DMS153 treated with DMSO at 0.1 percent for 48 hours (cell line): ENCODE measurements around the gene PHF5A.

Source experiments
- DNase-seq: peaks from one replicate; lab custom pipeline; 2025; ENCODE audit not compliant: unreplicated experiment; lab: John Stamatoyannopoulos, UW

The PHF5A gene

DNA sequence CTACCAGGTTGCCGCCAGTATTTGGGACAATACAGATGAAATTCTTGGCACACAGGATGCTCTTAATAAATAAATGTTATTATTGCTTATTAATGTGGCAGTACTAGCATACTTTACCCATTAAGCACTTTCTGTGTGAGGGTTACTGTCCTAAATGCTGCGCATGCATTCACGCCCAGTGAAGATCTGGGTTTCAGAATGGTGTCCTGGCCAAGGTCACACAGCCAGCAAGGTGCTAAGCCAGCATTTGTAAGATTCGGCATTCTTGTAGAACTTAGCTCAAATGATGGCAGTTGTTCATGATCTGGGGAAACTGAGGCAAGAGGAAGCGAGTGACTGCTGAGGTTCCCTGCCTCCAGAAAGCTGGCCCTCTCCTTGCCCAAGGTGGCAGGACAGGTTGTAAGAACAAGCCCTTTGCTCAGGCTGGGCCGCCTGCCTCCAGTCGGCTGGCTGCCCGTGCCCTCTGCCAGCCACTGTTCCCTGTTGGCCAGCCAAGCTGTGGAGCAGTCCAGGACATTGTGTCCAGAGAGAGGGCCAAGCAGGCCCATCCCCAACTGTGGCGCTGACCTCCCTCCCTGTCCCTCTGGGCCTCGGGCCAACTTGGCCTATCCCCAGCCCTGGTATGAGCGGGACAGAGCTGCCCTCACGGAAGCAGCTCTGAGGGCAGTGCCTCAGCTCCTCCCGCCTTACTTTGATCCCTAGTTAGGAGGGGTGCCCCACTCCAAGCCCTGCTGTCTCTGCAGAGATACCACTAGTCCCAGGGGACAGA is 50.7 kb downstream of the PHF5A start:
- DNase-seq = no peak

DNA sequence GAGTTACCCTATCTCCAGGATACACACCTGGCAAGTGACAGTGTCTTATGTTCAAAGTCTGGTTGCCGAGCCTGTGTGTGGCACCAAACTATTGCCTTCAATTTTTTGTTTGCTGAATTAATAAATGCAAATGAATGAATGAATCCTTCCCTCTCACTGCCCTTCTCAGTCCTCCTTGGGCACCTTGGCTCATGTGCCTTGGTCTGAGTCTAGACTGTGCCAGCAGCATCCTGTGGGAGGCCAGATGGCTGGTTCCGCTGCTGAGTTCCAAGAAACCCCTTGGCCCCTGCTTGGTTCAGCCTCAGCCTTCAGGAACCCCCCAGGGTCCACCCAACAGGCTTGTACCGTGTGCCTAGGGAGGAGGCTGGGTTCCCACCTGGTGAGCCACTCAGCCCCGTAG is 52.9 kb downstream of the PHF5A start:
- DNase-seq = no peak

DNA sequence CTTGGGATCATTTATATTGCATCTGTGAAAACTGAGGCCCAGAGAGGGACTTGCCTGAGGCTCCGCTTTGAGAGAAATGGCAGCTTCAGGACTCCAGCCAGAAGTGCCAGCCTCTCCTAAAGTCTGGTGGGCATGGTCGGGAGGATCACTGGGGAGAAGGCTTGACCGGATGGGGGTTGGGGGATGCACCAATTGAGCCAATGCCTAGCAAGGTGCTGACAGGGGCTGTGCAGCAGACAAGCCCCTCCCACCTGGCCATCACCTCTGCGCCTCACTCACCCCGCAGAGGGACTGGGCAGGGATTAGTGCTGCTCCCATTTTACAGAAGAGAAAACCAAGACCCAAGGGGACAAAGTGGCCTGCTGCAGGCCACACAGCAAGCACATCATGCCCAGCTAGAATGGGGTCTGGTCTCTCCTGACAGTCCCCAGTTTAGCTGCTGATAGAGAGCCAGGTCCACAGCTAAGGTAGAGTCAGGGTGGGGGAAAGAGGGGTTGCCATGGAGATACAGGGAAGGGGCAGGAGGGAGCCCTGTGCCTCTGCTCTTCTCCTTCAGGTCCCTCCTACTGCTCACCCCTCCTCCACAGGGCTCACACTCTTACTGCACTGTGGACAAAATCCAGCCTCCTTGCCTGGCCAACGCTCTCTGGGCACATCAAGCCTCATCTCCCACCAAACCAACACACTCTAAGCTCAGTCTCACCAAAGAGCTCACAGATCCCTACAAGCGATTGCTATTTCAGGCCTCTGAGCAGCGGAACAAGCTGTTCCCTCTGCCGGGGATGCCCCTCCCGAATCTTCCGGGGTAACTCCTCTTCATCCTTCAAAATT is 57.3 kb downstream of the PHF5A start:
- no peak for DNase-seq

DNA sequence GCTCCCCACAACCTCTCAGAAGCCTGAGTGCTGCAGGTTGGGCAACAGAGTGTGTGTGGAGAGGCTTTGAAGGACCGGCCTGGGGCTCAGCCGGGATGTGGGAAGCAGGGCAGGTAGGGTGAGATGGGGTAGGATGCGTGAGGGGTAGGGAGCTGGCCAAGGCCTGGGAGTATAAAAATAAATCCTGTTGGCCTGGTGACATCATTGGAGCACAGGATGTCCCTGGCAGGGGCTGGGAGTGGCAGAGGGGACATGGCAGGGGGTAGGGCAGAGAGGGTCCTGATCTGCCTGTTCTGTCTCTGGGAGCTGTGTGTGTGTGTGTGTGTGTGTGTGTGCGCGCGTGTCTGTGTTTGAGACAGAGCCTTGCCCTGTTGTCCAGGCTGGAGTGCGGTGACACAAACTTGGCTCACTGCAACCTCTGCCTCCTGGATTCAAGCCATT is 58.2 kb downstream of the PHF5A start:
- DNase-seq = no peak
